ENCODE results near the gene CACNA1A. TPM values are rescaled to one million over a fixed set of nuclear protein-coding genes. Genes with fewer than 3 reads are reported as not detected.
"Not testable (repeated sequence)": the region's sequence is repeated elsewhere in the genome, so short reads cannot be mapped to it uniquely, and the experiment has no call there.

The CACNA1A gene
- not detected in 2 replicates for polyA plus RNA-seq (2014; cell fraction: cytosol; rRNA removed)
- 0.05 and 0.46 TPM in 2 replicates for polyA plus RNA-seq (2014; cell fraction: nucleus; rRNA removed)

- DNase-seq (ENCODE audit: low spot score), result no peak
Observed at GRCh38 chr19:13506471-13506820, at the start of gene CACNA1A. CACNA1A (minus strand) TSS chr19:13506479; CDS start chr19:13506224, 255 bp downstream.

DNA sequence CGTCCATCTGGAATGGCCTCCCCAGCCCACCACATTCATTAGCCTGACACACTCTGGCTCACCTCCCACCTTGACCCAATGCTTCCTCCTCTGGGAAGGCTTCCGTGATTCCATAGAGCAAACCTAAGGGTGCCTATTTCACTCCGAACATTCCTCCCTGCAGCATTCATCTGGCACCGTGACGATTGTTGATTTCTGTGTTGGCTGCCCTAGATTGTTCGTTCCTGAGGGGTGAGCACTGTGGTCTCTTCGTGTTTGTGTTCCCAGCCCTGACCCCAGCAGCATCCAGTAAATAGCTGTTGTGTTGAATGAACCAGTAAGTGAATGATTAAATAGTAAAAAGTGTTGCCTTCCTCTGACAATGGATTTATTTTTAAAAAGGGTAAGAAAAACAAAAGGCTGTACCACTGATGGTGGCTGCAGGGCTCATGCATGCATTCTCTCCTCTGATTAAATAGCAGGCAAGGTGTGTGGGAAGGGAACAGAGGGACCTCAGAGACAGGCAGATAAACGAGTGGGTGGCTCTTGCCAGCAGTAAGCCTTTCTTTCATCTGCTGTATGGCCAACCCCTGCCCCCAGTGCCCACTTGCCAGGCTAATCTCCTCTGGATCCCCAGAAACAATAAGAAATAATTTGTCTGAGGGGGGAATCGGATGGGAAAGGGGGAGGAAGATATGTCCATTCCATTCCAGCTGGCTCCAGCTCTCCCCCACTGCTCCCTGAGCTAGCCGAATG lies 48.4 kb upstream of the CACNA1A start:
- no peak for DNase-seq (ENCODE audit: low spot score)

DNA sequence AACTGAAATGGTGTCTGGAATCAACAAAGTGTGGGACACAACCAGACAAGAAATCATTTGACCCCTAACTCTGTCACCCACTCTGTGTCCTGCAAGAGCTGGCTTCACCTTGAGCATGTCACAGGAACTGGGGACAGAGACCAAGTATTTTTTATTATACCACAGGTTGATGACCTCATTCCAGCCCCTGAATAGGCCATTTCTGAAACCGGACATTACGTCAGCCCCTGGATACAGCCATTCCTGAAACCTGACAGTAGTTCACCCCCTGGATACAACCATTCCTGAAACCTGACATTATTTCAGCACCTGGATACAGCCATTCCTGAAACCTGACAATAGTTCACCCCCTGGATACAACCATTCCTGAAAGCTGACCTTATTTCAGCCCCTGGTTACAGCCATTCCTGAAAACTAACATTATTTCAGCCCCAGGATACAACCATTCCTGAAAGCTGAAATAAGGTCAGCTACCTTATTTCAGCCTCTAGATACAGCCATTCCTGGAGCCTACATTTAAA lies 47.7 kb upstream of the CACNA1A start:
- DNase-seq (ENCODE audit: low spot score), result no peak

- DNase-seq (ENCODE audit: low spot score), result no peak
Observed at GRCh38 chr19:13548131-13548530, 41.9 kb upstream of the CACNA1A start.

DNA sequence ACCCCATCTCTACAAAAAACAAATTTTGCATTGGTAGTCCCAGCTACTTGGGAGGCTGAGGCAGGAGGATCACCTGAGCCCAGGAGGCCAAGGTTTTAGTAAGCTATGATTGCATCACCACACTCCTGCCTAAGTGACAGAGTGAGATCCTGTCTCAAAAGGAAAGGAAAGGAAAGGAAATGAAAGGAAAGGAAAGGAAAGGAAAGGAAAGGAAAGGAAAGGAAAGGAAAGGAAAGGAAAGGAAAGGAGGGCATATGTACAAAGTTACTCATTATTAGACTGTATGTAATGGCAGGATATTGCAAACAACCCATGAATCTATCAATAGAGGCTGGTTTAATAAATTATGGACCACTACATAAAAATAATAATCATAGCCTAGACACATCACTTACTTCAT lies 40.8 kb upstream of the CACNA1A start:
- no peak for DNase-seq (ENCODE audit: low spot score)

- DNase-seq (ENCODE audit: low spot score), result no peak
Observed at GRCh38 chr19:13544423-13544822, 38.1 kb upstream of the CACNA1A start.

- no peak for DNase-seq (ENCODE audit: low spot score)
Observed at GRCh38 chr19:13541554-13541953, 35.3 kb upstream of the CACNA1A start.

DNA sequence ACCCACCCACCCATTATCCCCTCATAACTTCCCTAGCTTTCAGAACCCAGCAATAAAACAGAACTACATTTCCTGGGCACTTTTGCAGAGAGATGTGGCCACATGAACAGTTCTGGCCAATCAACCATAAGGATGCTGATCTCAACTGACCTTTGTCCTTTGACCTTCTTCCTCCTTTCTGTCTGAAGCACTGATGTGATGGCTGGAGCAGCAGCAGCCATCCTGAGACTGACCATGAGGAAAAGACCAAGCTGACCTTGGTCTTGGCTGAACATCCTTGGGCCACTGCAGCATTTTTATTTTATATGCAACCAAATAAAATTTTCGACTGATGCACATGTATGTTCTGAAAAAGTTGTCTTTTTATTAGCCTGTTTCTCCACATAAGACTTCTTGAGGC lies 33.1 kb upstream of the CACNA1A start:
- no peak for DNase-seq (ENCODE audit: low spot score)

GRCh38 chr19:13538601-13539253 lies 32.4 kb upstream of the CACNA1A start:
- DNase-seq (ENCODE audit: low spot score), result no peak

- DNase-seq (ENCODE audit: low spot score), result no peak
Observed at GRCh38 chr19:13537454-13537853, 31.2 kb upstream of the CACNA1A start.

- DNase-seq (ENCODE audit: low spot score), result no peak
Observed at GRCh38 chr19:13530720-13531119, 24.4 kb upstream of the CACNA1A start.

GRCh38 chr19:13529721-13530120 lies 23.4 kb upstream of the CACNA1A start:
- not testable (repeated sequence) for DNase-seq (ENCODE audit: low spot score)

GRCh38 chr19:13526552-13526951 lies 20.3 kb upstream of the CACNA1A start:
- DNase-seq (ENCODE audit: low spot score), result no peak

GRCh38 chr19:13521066-13521465 lies 14.8 kb upstream of the CACNA1A start:
- no peak for DNase-seq (ENCODE audit: low spot score)

DNA sequence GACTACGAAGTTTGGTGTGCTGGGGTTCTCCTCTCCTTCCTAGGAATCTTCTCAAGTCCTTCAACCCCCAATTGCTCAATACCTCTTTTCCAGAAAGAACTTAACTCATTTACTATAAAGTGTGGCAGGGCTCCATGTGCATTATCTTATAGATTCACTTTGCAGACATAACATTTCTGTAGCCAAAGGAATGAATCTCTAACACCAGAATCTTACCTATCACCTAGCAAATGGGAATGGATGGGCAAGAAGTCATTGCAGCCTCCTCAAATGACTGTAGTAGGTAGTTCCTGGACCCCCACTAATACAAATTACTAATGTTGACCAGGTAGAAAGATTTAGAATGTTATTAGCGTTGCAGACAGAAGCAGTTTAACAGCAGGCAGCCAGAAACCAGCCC lies 5.7 kb upstream of the CACNA1A start:
- no peak for DNase-seq (ENCODE audit: low spot score)

DNA sequence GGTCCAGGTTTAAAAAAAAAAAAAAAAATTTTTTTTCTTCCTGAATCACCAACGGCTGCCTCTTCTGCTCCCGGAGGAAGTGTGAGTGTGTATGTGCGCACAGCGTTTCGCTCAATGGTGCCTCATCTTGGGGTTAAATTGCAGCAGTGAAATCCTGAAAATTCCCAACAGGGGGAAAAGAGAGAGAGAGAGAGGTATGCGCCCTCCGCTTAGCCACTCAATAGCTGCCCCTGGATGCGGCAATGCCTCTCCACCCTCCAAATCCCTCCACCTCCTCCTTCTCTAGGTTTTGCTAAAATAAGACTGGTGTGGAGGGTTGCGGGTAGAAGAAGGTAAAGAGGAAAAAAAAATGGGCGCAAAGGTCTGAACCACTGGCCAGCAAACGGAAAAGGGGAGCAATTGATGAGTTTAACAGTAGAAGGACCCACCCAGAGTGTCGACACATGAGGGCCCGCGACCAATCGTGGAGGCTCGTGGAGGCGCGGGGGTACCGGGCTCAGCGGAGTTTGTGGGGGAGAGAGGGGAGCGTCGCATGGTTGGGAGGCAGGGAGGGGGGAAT lies 853 bp upstream of the CACNA1A start:
- no peak for DNase-seq (ENCODE audit: low spot score)

GRCh38 chr19:13505761-13506470 lies 363 bp downstream of the CACNA1A start:
- no peak for DNase-seq (ENCODE audit: low spot score)

- DNase-seq (ENCODE audit: low spot score), result no peak
Observed at GRCh38 chr19:13505164-13505695, 1.0 kb downstream of the CACNA1A start.

- DNase-seq (ENCODE audit: low spot score), result no peak
Observed at GRCh38 chr19:13503570-13504235, 2.6 kb downstream of the CACNA1A start.

DNA sequence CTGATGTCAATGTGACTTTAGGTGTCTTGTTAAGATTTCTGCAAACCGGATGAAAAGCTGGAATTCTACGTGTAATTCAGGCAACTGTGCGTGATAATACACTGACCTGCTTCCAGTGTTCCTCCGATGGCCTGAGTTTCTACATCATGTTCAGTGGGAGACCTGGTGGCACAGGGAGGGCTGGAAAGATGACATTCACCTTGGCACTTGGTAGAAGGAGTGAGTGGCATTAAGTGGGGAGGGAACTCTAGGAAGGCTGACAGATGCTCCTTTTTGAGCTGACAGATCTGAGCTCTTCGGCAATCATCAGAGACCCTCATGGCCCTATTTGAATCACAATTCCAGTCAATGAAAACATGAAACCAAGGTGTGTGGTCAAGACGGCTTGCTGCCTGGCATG lies 4.0 kb downstream of the CACNA1A start:
- no peak for DNase-seq (ENCODE audit: low spot score)

DNA sequence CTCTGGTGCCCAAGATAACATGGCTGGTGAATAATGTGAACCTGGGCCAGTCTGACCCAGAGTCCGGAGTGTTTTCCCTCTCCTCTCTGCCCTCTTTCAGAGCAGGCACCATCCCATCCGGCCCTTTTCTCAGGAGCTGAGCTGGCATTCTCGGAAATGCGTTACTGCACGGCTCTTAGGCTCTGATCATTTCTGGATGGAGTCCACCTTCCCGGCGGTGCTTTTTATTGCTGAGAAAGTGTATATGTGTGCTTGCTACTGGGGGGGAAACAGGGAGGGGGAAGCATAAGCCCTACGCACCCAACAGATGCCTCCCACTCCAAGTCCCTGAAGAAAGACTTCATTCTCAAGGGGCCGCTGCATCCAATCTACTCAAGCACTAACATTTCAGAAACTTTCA lies 6.6 kb downstream of the CACNA1A start:
- DNase-seq (ENCODE audit: low spot score), result no peak
